COR-L47 (cell line): ENCODE data around the gene LMF1.
"Not testable (repeated sequence)": the region's sequence is repeated elsewhere in the genome, so short reads cannot be mapped to it uniquely, and the experiment has no call there.

Experiments
- DNase-seq: peaks from one replicate; lab custom pipeline; 2025; lab: John Stamatoyannopoulos, UW

Gene LMF1

DNA sequence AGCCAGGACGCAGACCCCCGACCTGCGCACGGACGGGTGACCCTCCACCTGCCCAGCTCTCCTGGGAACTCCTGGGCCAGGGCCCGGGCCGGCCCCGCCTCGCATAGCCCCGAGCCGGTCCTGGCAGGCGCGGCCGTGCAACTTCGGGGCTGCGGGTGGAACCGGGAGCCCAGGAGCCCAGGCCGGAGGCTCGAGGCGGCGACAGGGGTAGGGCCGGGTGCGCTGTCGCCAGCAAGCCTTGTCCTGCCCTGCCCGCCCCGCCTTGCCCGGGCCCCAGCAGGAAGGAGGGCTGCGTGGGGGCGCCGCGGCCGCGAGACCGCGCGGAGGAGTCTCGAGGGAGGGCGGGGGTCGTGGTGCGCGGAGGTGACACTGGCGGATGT is 408 bp downstream of the LMF1 start:
- DNase-seq: no peak

DNA sequence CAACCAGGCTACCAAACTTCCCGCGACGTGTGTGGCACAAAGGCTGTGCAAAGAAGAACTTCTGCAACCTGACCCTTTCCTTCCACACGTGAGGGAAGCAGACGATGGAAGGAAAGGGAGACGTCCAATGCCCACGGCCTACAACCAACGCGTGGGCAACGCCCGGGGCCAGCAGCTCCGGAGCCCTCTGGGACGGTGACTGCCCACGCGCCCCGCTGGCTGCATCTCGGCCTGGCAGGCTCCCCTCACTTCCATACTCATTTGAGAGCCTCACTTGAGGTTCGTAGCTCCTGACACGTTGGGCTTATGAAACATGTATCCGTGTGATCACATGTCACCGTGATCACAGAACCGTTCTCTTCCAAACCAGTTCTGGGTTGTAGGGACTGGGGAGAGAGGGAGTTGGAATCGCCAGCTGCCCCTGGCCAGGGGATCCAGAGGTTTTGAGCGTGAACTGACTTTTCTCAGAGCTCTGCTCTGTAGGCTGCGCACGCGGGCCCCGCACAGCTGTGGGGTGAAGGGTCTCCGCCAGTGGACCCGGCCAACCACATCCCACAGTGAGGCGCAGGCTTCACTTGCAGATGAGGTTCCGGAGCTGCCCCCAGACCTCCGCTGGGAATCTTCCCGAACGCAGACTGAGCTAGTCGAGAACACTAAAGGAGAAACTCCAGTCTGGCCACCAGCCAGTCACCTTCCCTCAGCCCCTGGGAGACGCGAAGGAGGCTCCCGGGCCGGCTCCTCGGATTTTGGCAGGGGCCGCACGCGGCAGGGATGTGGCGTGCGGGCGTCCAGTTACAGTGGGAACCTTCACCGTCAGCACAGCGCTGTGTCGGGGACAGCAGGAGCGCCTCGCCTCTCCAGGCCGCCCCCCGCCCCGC is 1.0 kb downstream of the LMF1 start:
- DNase-seq: no peak

DNA sequence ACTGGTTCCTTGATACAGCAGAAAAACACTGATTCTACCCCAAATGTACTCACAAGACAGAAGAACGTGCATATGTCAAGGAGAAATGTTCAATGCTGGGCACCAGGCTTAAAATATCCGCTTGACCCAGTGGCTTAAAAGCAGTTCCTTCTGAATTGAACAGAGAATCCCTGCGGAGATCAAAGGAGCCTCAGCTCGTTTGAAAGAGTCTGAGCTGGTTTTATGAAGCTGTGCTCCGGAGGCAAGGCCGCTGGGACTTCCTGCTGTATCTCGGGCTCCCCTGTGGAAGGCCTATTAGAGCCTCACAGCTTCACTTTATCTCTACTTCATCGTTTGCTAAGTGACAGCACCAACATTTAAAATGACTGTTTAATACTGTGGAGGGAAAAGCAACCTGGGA is 2.2 kb downstream of the LMF1 start:
- DNase-seq: no peak

DNA sequence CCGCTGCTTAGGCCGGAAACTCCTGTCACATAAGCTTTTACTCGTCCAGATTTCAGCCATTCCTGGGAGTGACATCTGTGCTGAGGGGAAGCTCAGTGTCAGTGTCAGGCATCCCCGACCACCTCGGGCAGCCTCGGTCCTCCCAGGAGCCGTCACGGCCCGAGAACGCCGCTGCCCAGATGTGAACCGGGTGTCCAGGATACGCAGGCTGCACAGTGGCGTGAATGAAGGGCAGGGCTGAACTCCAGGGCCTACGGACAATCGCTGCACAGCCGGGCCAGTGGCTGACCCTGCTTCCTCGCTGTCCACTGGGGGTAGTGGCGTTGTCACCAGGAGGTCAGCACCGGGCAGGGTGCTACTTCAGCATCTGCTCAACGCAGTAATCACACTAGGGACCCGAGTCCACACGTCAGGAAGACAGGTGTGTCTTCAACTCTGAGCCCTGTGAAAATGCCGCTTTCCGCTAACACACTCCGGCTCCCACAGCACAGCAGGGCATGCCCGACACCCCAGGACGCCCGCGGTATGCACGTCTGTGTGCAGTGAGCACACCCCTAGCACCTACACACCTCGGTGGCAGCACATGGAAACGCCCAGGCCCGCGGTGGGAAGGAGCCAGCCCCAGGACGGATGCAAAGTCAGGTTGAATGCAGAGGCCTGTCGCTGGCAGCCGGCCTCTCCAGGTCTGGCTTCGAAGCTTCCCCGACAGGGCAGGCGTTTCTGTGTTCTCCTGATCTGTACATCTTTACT is 3.1 kb downstream of the LMF1 start:
- no peak for DNase-seq

DNA sequence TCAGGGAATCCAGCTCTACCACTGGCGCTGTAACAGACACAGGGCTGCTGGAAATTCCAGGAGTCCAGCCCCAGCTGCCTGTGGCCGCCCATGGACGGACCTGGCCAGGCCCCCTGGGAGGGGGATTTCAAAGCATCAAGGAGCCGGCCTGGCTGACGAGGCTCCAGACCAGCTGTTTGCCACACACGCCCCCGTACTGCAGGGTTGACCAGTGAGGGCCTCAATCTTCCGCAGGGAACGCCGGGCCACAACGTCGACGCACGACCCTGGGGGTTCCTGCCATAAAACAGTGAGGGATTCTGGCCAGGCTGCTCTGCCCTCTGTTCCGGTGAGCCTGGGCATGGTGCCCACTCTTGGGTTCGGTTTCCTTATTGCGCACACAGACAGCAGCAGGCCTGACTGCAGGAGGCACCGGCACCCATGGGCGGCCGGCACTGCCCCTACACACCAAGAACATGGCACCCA is 3.7 kb downstream of the LMF1 start:
- DNase-seq: no peak

DNA sequence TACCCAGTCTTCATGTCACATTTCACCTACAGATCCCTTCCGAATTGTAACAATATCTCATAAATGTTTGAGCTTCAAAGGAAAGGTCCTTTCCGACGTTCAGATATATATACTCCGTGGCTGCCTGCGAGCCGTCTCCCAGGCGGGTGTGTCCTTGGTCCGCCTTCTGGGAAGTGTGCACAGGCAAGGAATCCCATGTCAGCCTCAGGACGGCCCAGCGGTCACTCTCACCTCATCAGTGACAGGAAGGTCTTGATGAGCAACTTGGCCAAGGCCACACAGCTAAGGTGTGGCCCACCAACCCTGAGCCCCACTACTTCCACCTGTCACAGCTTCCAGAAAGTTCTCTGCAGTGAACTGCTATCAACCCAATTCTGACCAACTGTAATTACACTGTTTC is 4.3 kb downstream of the LMF1 start:
- no peak for DNase-seq

DNA sequence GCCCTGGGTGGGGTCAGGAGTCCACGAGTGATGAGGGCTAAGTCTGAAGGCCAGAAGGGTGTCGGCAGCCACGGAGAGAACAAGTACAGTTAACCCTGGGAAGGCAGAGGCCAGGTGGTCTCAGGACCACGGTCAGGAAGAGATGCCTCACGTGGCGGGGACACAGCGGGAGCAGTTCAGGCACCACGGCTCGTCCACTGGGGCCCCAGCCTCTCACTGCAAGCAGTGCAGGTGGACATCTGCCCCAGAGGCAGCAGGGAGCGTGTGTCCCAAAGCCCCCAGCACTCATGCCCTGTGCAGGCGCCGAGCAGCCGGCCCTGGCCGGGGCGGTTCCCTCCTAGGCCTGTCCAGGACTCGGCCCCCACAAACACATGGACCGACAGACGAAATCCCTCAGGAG is 4.7 kb downstream of the LMF1 start:
- DNase-seq: no peak

DNA sequence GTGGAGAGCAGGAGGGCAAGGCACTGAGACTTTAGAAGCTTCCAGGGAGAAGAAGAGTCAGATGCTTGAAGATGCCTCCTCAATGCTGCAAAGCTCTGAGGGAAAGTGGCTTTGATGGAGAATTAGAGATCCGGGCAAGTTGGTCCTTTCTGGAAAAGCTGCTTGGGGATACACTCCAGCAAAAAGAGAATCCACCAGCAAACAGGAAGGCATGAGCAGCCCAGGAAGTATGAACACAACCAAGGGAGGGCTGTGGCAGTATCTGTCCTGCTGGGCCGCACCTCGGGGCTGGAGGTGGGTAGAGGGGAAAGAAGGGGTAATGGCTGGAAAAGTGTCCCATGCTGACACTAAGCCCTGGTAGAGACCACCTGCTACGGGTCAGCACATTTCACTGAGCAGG is 5.3 kb downstream of the LMF1 start:
- no peak for DNase-seq

DNA sequence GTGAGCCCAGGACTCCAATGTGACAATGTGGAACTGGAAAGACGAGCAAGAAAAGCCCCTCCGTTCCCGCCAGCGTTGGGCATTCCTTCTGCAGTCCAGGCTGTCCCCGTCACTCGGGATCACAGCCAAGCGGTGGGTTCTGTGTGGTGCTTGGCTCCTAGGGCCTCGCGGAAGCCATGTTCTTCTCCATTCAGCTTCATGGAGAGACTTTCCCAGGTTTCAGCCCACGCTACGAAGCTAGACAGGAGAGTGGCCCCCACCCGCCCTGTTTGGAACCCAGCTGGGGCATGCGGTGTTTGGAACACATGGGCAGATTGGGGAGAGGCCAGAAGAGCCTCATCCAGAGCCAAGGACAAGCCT is 5.8 kb downstream of the LMF1 start:
- DNase-seq: no peak

DNA sequence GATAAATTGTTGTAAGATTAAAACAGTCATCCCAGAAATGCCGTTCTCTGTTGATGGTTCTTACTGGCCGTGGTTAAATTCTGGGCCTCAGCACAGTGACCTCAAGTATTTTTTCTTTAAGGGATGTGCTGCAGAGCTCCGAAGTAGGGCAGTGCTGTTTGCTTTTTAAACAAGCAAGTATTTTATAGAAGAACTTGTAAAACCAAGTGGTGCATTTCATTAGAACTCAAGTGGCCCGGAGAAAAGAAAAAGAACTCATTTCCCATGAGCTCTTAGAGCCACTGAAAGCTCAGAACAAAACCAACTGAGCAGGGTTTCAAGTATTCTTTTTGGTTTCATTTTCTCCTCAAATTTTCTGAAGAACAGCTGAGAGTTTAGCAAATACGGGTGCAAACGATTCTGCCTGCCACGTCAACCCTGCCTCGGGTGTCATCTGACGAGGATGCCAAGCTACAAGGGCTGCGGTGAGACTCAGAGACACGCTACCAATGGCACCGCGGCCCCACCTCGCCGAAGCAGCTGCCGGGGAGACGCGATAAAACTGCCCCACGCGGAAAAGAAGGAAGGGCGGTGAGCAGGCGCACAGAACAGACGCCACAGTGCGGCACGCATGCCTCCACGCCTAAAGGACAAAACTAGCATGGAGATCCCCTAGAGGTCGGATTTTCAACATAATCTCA is 6.3 kb downstream of the LMF1 start:
- DNase-seq: no peak

DNA sequence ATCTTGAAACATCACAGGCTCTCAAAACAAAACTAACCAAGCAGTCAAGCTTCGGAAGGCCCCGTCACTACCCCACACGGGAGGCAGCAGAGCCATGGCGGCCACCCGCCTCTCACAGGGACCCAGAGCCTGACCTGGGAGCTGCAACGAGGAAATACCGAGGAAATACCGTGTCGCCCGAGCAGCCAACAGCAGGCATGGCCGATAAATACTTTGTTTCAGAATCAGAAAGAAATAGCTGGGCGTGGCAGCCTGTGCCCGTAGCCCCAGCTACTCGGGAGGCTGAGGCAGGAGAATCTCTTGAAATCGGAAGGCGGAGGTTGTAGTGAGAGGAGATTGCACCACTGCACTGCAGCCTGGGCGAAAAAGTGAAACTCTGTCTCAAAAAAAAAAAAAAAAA is 6.9 kb downstream of the LMF1 start:
- DNase-seq: no peak

DNA sequence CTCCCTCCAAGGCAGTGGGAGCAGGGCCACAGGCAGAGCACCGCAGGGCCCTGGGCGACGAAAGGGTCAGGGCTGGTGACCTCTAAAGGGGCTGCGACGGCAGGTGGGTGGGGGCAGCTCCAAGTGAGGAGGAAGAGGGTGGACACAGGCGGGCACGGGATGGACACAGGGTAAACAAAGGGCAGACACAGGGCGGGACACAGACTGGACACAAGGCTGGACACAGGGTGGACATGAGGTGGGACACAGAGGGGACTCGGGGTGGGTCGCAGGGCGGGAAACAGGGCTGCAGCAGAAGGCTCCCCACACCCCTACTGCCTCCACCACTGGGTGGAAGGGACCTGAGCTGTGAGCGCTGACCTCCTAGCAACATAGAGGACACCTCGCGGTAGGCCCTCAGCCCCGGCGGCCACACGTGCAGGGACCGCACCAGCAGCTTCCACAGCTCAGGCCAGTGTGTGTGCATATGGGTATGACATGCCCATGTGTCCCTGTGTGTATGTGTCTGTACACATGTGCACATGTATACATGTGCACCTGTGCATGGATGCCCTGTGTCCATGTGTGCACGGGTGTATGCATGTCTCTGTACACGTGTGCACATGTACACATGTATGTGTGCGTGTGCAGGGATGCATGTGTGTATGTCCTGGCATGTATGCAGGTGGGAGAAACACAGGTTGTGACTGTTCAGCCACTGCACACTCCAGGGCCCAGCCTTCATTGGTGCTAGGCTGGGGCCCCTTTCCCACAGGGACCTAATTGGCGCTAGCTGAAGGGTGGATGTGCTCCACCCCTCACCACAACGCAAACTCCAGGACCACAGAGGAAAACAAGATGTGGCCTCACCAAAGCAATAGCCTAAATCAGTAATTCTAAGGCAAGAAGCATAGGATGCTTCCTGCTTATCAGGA is 7.6 kb downstream of the LMF1 start:
- DNase-seq: no peak

DNA sequence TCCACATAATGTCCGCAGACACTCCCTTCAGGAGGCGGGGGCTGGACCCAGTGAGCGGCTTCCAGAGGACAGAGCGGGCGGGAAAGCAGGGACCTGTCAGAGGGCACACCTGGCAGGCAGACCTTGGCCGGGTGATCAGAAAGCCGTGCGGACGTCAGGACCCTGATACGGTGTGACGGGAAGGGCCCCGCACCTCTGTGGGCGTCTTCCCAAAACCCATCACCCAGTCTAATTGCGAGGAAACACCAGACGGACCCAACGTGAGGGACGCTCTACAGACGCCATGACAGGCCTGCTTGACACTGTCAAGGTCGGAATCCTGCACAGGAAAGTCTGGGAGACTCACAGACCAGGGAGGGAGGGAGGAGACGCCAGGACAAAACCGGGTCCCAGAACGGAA is 8.4 kb downstream of the LMF1 start:
- DNase-seq: no peak

DNA sequence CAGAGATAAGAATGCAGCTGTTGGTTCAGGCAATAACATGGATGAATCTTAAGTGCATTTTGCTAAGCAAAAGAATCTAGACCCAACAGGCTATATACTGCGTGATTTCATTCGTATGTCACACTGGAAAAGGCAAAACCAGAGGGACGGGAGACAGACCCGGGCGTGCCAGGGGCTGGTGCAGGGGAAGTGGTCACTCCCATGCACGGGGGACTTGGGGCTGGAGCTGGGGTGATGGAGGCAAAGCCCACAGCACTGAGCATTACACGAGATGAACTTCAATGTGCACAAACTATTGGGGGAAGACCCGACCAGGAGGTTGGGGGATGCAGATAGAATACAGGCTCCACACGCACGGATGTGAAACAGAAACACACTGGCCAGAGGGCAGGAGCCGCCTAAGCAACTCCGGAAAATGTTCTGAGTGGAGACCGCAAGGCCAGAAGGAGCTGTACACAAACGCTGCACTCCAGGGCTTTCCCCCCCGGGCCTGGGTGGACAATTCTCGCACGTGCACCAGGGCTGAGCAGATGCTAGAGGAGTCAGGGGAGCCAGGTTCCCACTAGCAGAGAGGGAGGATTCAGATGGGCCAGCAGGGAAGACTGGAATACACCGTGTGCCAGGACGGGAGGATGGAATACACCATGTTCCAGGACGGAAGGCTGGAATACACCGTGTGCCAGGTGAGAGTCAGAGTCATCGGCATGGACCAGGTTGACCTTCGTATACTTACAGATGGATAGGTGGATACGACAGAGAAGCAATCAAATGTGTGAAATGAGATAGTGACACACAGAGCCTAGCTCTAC is 11.3 kb downstream of the LMF1 start:
- no peak for DNase-seq

DNA sequence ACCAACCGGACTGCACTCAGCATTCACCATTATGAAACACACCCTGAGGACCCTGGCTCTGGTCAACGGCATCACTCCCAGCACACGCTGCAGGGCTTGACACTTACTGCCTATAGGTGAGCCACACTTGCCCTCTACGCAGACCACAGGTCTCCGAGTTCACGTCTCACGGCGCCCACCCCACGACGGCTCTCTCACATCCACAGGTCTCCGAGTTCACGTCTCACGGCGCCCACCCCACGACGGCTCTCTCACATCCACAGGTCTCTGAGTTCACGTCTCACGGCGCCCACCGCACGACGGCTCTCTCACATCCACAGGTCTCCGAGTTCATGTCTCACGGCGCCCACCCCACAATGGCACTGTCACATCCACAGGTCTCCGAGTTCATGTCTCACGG is 15.0 kb downstream of the LMF1 start:
- not testable (repeated sequence) for DNase-seq

DNA sequence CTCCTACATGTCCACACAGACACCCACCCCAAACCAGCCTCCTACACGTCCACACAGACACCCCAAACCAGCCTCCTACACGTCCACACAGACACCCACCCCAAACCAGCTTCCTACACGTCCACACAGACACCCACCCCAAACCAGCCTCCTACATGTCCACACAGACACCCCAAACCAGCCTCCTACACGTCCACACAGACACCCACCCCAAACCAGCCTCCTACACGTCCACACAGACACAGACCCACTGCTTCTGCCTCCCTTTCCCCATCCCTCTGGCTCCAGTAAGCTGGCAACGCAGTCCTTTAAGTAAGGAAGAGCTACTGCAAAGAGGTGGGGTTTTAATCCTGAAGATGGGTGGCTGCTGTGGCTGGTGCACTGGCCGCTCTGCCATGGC is 17.0 kb downstream of the LMF1 start:
- not testable (repeated sequence) for DNase-seq

DNA sequence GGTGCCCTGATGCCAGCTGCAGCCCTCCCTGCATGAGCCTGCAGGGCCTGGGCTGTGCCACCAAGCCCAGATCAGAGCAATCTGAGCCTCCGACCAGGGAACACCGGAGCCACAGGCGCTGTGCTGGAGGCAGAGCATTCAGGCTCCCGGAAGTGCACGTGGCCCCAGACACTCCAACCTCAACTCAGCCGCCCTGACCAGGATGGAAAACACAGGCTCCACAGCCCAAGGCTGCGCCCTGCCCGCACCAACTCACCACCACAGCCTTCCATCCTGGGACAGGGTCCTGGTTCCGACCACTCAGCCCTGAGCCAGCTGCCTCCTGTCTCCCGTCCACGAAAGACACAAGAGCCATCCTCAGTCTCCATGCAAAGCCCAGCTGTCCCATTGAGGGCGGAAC is 18.5 kb downstream of the LMF1 start:
- DNase-seq: no peak

DNA sequence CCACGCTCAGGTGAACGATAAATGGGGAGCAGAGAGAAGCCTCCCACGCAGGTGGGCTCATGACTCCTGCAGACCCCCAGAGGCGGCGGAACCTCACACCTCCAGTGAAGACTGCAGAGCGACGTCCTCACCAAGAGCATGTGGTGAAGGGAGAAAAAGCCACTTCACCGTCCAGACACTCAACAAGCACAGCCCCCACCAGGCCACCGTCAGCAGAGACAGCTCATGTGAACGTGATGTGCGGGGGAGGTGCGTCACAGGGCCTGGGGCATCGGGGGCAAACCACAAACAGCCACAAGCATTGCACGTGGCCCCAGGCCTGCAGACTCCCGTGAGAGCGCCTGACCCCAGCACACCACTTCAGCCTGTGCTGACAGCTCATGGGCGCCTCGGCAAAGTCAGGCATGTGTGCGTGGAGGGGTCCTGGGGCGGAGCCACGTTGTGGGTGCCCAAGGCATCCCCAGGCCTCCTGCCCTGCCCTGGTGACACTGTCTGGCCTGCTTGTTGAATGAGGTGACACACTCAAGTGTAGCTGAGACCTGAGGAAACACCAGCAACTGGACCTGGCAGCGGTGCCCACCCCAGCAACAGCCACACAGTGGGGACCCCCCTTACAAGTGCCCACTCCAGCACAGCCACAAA is 19.0 kb downstream of the LMF1 start:
- no peak for DNase-seq

DNA sequence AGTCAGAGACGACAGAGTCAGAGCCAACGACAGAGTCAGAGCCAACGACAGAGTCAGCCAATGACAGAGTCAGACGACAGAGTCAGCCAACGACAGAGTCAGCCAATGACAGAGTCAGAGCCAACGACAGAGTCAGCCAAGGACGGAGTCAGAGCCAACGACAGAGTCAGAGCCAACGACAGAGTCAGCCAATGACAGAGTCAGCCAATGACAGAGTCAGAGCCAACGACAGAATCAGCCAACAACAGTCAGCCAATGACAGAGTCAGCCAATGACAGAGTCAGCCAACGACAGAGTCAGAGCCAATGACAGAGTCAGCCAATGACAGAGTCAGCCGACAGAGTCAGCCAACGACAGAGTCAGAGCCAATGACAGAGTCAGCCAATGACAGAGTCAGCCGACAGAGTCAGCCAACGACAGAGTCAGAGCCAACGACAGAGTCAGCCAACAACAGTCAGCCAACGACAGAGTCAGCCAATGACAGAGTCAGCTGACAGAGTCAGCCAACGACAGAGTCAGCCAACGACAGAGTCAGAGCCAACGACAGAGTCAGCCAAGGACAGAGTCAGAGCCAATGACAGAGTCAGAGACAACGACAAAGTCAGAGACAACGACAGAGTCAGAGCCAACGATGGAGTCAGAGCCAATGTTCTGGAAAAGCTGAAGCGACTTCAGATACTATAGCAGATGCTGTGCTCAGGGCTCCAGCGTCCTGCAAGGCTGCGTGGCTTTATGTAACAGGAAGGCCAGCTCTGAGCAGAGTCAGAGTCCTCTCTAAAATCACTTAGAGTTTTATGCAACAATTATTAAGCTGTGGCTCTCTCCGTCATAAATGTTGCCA is 19.8 kb downstream of the LMF1 start:
- not testable (repeated sequence) for DNase-seq

DNA sequence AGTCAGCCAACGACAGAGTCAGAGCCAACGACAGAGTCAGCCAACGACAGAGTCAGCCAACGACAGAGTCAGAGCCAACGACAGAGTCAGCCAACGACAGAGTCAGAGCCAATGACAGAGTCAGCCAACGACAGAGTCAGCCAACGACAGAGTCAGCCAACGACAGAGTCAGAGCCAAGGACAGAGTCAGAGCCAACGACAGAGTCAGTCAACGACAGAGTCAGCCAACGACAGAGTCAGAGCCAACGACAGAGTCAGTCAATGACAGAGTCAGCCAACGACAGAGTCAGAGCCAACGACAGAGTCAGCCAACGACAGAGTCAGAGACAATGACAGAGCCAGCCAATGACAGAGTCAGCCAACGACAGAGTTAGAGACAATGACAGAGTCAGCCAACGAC is 22.0 kb downstream of the LMF1 start:
- not testable (repeated sequence) for DNase-seq
